Panc1 (cell line): Measurements from ENCODE around the gene ITGB2. TPM values are rescaled to one million over a fixed set of nuclear protein-coding genes. Genes with fewer than 3 reads are reported as not detected.

ENCODE experiments used
- ATAC-seq: fragments of 200-7000 bp; cut with Tn5 transposase; 2 replicates; pipeline ENCODE4 v1.9.1; 2020; ENCODE audit warnings: mild to moderate bottlenecking, moderate library complexity
- BruUV-seq: library from RNA; stranded (reverse); fragments of 400-500 nt; replicated peaks from 2 replicates; lab custom pipeline; 2021; lab: Mats Ljungman, UMichigan
- CTCF ChIA-PET: fragments of 300-600 bp; sonication (Branson Sonifier 250); formaldehyde crosslinking; loops from one replicate; lab custom pipeline; 2022; ENCODE audit warnings: antibody characterized with exemption; lab: Charles Lee
- POLR2A ChIA-PET: fragments of 300-600 bp; sonication (Branson Sonifier 250); formaldehyde crosslinking; loops from one replicate; lab custom pipeline; 2022; ENCODE audit warnings: antibody characterized with exemption; lab: Charles Lee
- DNase-seq: peaks from one replicate; pipeline ENCODE4 v3.0.0-alpha.2; 2010; ENCODE audit warnings: low read depth, low spot score
- H3K27ac ChIP-seq: 2 replicates; pipeline ENCODE4 v1.5.1; 2011; ENCODE audit warnings: mild to moderate bottlenecking, low read length, inconsistent platforms
- H3K27me3 ChIP-seq: fragments of 200-500 bp; sonication (Bioruptor generic); 2 replicates; pipeline ENCODE4 v1.6.0; 2014; ENCODE audit warnings: low read length, inconsistent platforms; ENCODE audit not compliant: control insufficient read depth, insufficient read depth
- H3K36me3 ChIP-seq: fragments of 200-500 bp; sonication (Bioruptor generic); 2 replicates; pipeline ENCODE4 v1.5.1; 2014; ENCODE audit warnings: inconsistent platforms, mild to moderate bottlenecking, low read length, moderate library complexity; ENCODE audit not compliant: control insufficient read depth, insufficient read depth
- H3K4me1 ChIP-seq: 2 replicates; pipeline ENCODE4 v1.5.1; 2011; ENCODE audit warnings: inconsistent platforms, mild to moderate bottlenecking, low read length, moderate library complexity; ENCODE audit not compliant: control insufficient read depth, insufficient read depth
- H3K4me3 ChIP-seq, 2 experiments: 2 replicates each; pipeline ENCODE4 v1.5.1; 2011 to 2012; ENCODE audit warnings: low read depth in 2 of 2, low read length in 2 of 2, mild to moderate bottlenecking in 2 of 2, inconsistent platforms in 1 of 2, moderate library complexity in 1 of 2
- H3K9me3 ChIP-seq: fragments of 200-500 bp; sonication (Bioruptor generic); 2 replicates; pipeline ENCODE4 v1.5.1; 2014; ENCODE audit warnings: low read depth, mild to moderate bottlenecking, inconsistent platforms, low read length, moderate library complexity; ENCODE audit not compliant: control insufficient read depth, insufficient read depth
- CTCF ChIP-seq: fragments of 450-650 bp; IDR thresholded peaks from 2 replicates; pipeline ENCODE4 v1.5.1; 2017; ENCODE audit warnings: mild to moderate bottlenecking
- POLR2AphosphoS5 ChIP-seq: IDR thresholded peaks from 2 replicates; pipeline ENCODE4 v1.6.1; 2012; ENCODE audit warnings: mild to moderate bottlenecking, low read depth, low read length, moderate library complexity
- REST ChIP-seq, 2 experiments: IDR thresholded peaks; 2 replicates each; pipeline ENCODE4 v1.6.1; 2011 to 2012; ENCODE audit warnings: low read depth in 2 of 2, control low read depth in 1 of 2, low read length in 1 of 2, mild to moderate bottlenecking in 1 of 2, moderate library complexity in 1 of 2; ENCODE audit not compliant: insufficient read depth in 1 of 2
- SIN3A ChIP-seq: IDR thresholded peaks from 2 replicates; pipeline ENCODE4 v1.6.1; 2012; ENCODE audit warnings: low read depth, mild to moderate bottlenecking, low read length, moderate library complexity, borderline replicate concordance; ENCODE audit not compliant: insufficient read depth
- TCF7L2 ChIP-seq: IDR thresholded peaks from 2 replicates; pipeline ENCODE4 v1.6.1; 2011; ENCODE audit warnings: mild to moderate bottlenecking, low read depth, low read length, inconsistent platforms
- in situ Hi-C: cut with HindIII; loops from 2 replicates; pipeline ENCODE4 v1.10.0; 2016; ENCODE audit warnings: low sequenced_read_pairs, low pct_unique_long_range_greater_than_20kb
- intact Hi-C: fragments of 100-400 bp; cut with micrococcal nuclease; formaldehyde crosslinking; loops from one replicate; pipeline ENCODE4 v1.10.0; 2022; ENCODE audit not compliant: unreplicated experiment
- total RNA-seq: library from RNA; stranded (reverse); gene quantifications from one replicate; pipeline ENCODE4 v1.2.1, GENCODE V29; 2021; ENCODE audit not compliant: unreplicated experiment

ITGB2 gene
- total RNA-seq, 1 experiment from 2014 or later, result 3.0 TPM

- CTCF ChIA-PET, result interaction anchor here (0.6 to 1.3 kb wide), 7 partner anchors 17 to 842 kb away, joined by 3 to 17 read pairs (median 3); no protein-coding TSS in a partner anchor
- no peak for DNase-seq
- BruUV-seq, result no TSS peak
- Histone ChIP-seq H3K27me3 (no peaks in the 10 kb centered on the region), H3K4me1 (peaks cover 33% of the 10 kb centered on the region), H3K27ac (no peak overlapping the region), H3K4me3 (no peak overlapping the region), H3K9me3 (no peaks in the 10 kb centered on the region), H3K36me3 (no peaks in the 10 kb centered on the region)
- in situ Hi-C loops, result no loop called here
- ATAC-seq, result no peak
- POLR2A ChIA-PET, result no interaction called here
- TF ChIP-seq CTCF (no peak), POLR2AphosphoS5 (no peak), REST (IDR thresholded peaks at IDR 0.05; ENCODE audit: insufficient read depth in 1 of 2, low read depth in 2 of 2, low read length in 1 of 2) (no peak), TCF7L2 (no peak), SIN3A (no peak)
- intact Hi-C loops, result no loop called here
Measured at GRCh38 chr21:44950351-44950750, 29.7 kb upstream of the ITGB2 start.

- peak; percentile 35 for DNase-seq
- H3K9me3 ChIP-seq, result no peaks in the 10 kb centered on the region
- intact Hi-C loops (loop anchor here (2.0 kb wide), 1 partner anchor 179 kb away; no protein-coding TSS in a partner anchor), in situ Hi-C loops (no loop called here)
- H3K27ac ChIP-seq, result no peak overlapping the region
- no peak overlapping the region for H3K4me3 ChIP-seq
- ATAC-seq, result peak; percentile 85
- ChIA-PET CTCF (interaction anchor here (0.6 to 1.3 kb wide), 8 partner anchors 18 to 843 kb away, joined by 3 to 17 read pairs (median 3); no protein-coding TSS in a partner anchor), POLR2A (no interaction called here)
- H3K27me3 ChIP-seq, result no peaks in the 10 kb centered on the region
- peaks cover 33% of the 10 kb centered on the region for H3K4me1 ChIP-seq
- H3K36me3 ChIP-seq, result no peaks in the 10 kb centered on the region
- no TSS peak for BruUV-seq
- TF ChIP-seq CTCF (peak; percentile 90), REST (IDR thresholded peaks at IDR 0.05; ENCODE audit: insufficient read depth in 1 of 2, low read depth in 2 of 2, low read length in 1 of 2) (no peak), TCF7L2 (no peak), SIN3A (no peak), POLR2AphosphoS5 (no peak)
Measured at GRCh38 chr21:44949779-44950198, 29.1 kb upstream of the ITGB2 start.
